A673 (cell line): ENCODE measurements around the gene SPDEF. TPM values are rescaled to one million over a fixed set of nuclear protein-coding genes. Genes with fewer than 3 reads are reported as not detected.

ENCODE experiments used
- BruUV-seq: library from RNA; stranded (reverse); fragments of 400-500 nt; replicated peaks from 2 replicates; lab custom pipeline; 2021; lab: Mats Ljungman, UMichigan
- CTCF ChIA-PET: fragments of 300-600 bp; sonication (Branson Sonifier 250); formaldehyde crosslinking; loops from one replicate; lab custom pipeline; 2022; ENCODE audit warnings: antibody characterized with exemption; lab: Charles Lee
- POLR2A ChIA-PET: fragments of 300-600 bp; sonication (Branson Sonifier 250); formaldehyde crosslinking; loops from one replicate; lab custom pipeline; 2022; ENCODE audit warnings: antibody characterized with exemption; ENCODE audit not compliant: low non-redundant PET; lab: Charles Lee
- DNase-seq: peaks from one replicate; pipeline ENCODE4 v3.0.0-alpha.2; 2015; ENCODE audit warnings: low spot score
- H3K27ac ChIP-seq: fragments of 200-600 bp; sonication (generic); 2 replicates; pipeline ENCODE4 v1.5.1; 2016; ENCODE audit warnings: mixed run types, low read depth, mild to moderate bottlenecking, mixed read lengths, antibody characterized with exemption, low read length; ENCODE audit not compliant: poor library complexity, severe bottlenecking
- H3K27me3 ChIP-seq: fragments of 200-600 bp; sonication (generic); replicated peaks from 2 replicates; pipeline ENCODE4 v1.6.1; 2017; ENCODE audit warnings: mixed run types, low read depth, mild to moderate bottlenecking, mixed read lengths, antibody characterized with exemption, low read length; ENCODE audit not compliant: insufficient read depth, poor library complexity
- H3K36me3 ChIP-seq: fragments of 200-600 bp; sonication (generic); 2 replicates; pipeline ENCODE4 v1.6.1; 2016; ENCODE audit warnings: mixed run types, mild to moderate bottlenecking, mixed read lengths, antibody characterized with exemption, low read length; ENCODE audit not compliant: insufficient read depth, poor library complexity, severe bottlenecking
- H3K4me1 ChIP-seq: fragments of 200-600 bp; sonication (generic); 2 replicates; pipeline ENCODE4 v1.6.1; 2017; ENCODE audit warnings: mixed run types, mild to moderate bottlenecking, mixed read lengths, antibody characterized with exemption, low read length; ENCODE audit not compliant: insufficient read depth, poor library complexity, severe bottlenecking
- H3K4me3 ChIP-seq: fragments of 200-600 bp; sonication (generic); 2 replicates; pipeline ENCODE4 v1.5.1; 2016; ENCODE audit warnings: low read depth, mixed run types, mild to moderate bottlenecking, mixed read lengths, low read length; ENCODE audit not compliant: poor library complexity, severe bottlenecking
- H3K9me3 ChIP-seq: fragments of 200-600 bp; sonication (generic); 2 replicates; pipeline ENCODE4 v1.6.1; 2016; ENCODE audit warnings: mixed run types, low read depth, mild to moderate bottlenecking, mixed read lengths, antibody characterized with exemption, low read length; ENCODE audit not compliant: poor library complexity, severe bottlenecking
- EZH2 ChIP-seq: fragments of 200-600 bp; sonication (generic); IDR thresholded peaks from 2 replicates; pipeline ENCODE4 v1.6.1; 2017; ENCODE audit warnings: borderline replicate concordance, low read depth, mild to moderate bottlenecking, mixed read lengths, antibody characterized with exemption, low read length; ENCODE audit not compliant: poor library complexity, severe bottlenecking
- intact Hi-C: fragments of 100-400 bp; cut with micrococcal nuclease; formaldehyde crosslinking; loops from one replicate; pipeline ENCODE4 v1.10.0; 2022; ENCODE audit not compliant: unreplicated experiment
- total RNA-seq: library from RNA; stranded (reverse); gene quantifications from 2 replicates; pipeline ENCODE4 v1.2.3, GENCODE V29; 2021
- TF ChIP-seq, protein P1 (sequence below): fragments of 300-800, 200-600 bp; sonication (generic); conservative IDR thresholded peaks from 2 replicates; pipeline ENCODE4 v1.5.1; 2017; ENCODE audit warnings: low read depth, mild to moderate bottlenecking, antibody characterized with exemption, low read length, moderate library complexity, mixed read lengths

SPDEF gene
- total RNA-seq, 1 experiment from 2014 or later, result not detected

DNA sequence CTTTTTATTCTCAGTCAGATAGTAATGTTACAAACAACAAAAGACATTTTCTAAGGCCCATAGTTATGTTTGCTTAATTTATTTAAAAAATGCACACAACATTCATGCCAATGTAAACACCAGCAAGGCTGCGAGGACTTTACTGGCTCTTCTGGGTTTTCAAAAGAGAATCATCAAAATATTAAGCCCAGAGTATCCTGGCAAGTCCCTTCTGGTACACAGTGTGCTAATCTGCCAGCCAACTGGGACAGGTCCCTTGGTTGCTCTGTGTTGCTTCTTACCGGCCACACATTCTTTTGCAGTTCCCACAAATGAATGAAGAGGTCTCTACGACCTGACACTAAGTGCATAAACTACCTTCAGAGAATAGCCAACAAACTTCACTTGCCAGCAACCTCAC is 42.6 kb upstream of the SPDEF start:
- BruUV-seq, result no TSS peak
- ChIA-PET CTCF (no interaction called here), POLR2A (interaction anchor here (0.7 kb wide), 1 partner anchor 41 kb away, joined by 3 read pairs; no protein-coding TSS in a partner anchor)
- H3K4me1 ChIP-seq, result peaks cover 5% of the 10 kb centered on the region
- H3K36me3 ChIP-seq, result no peaks in the 10 kb centered on the region
- H3K27me3 ChIP-seq, result no peaks in the 10 kb centered on the region
- H3K27ac ChIP-seq, result no peak overlapping the region
- H3K4me3 ChIP-seq, result no peak overlapping the region
- H3K9me3 ChIP-seq, result no peaks in the 10 kb centered on the region
- intact Hi-C loops, result no loop called here
- DNase-seq, result no peak
- TF ChIP-seq EZH2, result no peak
- TF ChIP-seq, protein P1, sequence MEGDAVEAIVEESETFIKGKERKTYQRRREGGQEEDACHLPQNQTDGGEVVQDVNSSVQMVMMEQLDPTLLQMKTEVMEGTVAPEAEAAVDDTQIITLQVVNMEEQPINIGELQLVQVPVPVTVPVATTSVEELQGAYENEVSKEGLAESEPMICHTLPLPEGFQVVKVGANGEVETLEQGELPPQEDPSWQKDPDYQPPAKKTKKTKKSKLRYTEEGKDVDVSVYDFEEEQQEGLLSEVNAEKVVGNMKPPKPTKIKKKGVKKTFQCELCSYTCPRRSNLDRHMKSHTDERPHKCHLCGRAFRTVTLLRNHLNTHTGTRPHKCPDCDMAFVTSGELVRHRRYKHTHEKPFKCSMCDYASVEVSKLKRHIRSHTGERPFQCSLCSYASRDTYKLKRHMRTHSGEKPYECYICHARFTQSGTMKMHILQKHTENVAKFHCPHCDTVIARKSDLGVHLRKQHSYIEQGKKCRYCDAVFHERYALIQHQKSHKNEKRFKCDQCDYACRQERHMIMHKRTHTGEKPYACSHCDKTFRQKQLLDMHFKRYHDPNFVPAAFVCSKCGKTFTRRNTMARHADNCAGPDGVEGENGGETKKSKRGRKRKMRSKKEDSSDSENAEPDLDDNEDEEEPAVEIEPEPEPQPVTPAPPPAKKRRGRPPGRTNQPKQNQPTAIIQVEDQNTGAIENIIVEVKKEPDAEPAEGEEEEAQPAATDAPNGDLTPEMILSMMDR, result no peak

DNA sequence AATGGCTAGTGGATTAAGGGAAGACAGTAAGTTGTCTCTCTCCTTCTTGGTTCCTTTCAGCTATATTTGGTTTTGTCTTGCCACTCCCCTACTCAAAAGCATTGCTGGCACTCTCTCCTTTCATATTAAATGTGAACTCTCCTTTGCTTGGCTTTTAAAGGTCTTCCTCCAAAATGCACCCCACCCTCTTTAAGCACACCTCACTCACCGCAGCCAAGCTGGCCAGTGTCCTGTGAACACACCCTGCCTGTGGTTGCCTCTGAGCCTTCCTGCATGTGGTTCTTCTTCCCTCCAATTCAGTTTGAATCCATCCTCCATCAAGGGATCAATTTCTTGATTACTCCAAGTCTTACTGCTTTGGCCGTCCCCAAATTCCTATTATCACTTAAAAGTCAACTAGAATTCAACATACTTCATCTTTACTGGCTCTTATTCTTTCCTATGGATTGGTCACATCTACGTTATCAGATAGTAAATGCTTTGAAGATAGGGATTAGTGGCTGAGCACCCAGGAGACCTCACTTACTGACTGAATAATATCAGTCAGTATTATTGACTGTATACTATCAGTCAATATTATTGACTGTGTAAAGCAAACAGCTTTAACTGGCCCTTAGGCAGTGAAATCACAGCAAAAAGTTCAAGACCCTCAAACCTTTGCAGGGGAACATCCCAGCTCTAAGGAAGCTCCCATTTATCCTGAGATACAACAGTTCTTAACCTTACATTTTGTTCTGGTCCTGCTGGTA is 41.6 kb upstream of the SPDEF start:
- CTCF ChIA-PET, result no interaction called here

GRCh38 chr6:34596798-34597197 is 40.7 kb upstream of the SPDEF start:
- BruUV-seq, result no TSS peak
- POLR2A ChIA-PET, result no interaction called here
- Histone ChIP-seq H3K27me3 (no peaks in the 10 kb centered on the region), H3K9me3 (no peaks in the 10 kb centered on the region), H3K4me1 (no peaks in the 10 kb centered on the region), H3K4me3 (no peak overlapping the region), H3K36me3 (no peaks in the 10 kb centered on the region), H3K27ac (no peak overlapping the region)
- CTCF ChIA-PET, result no interaction called here
- DNase-seq, result no peak
- intact Hi-C loops, result no loop called here
- TF ChIP-seq EZH2, result no peak
- TF ChIP-seq, protein P1, result no peak

More for the DNA sequence above, 41.6 kb upstream of the SPDEF start:
- POLR2A ChIA-PET, result interaction anchor here (0.7 kb wide), 1 partner anchor 40 kb away, joined by 3 read pairs; no protein-coding TSS in a partner anchor
- Histone ChIP-seq H3K36me3 (no peaks in the 10 kb centered on the region), H3K4me3 (no peak overlapping the region), H3K27ac (no peak overlapping the region), H3K9me3 (no peaks in the 10 kb centered on the region), H3K27me3 (no peaks in the 10 kb centered on the region), H3K4me1 (peaks cover 2% of the 10 kb centered on the region)
- DNase-seq, result no peak
- intact Hi-C loops, result no loop called here
- no TSS peak for BruUV-seq
- TF ChIP-seq, protein P1, result no peak
- no peak for TF ChIP-seq EZH2
